SK-N-MC (cell line): Measurements from ENCODE around the gene ZBTB7C.

Experiments used
- DNase-seq: peaks from one replicate; pipeline ENCODE4 v3.0.0-alpha.2; 2011; ENCODE audit warnings: low read depth, low spot score
- H3K27ac ChIP-seq: fragments of 200-600 bp; sonication (generic); 2 replicates; pipeline ENCODE4 v1.5.1; 2016; ENCODE audit warnings: mixed run types
- H3K36me3 ChIP-seq: fragments of 200-600 bp; sonication (generic); 2 replicates; pipeline ENCODE4 v1.6.1; 2017; ENCODE audit warnings: antibody characterized with exemption, low read length, mixed read lengths; ENCODE audit not compliant: insufficient read depth
- H3K4me3 ChIP-seq: fragments of 200-600 bp; sonication (generic); 2 replicates; pipeline ENCODE4 v1.5.1; 2016
- H3K9ac ChIP-seq: fragments of 200-600 bp; sonication (generic); 2 replicates; pipeline ENCODE4 v1.8.0; 2017; ENCODE audit warnings: mixed run types, mixed read lengths; ENCODE audit not compliant: insufficient read length
- H3K9me3 ChIP-seq: fragments of 200-600 bp; sonication (generic); 2 replicates; pipeline ENCODE4 v1.6.1; 2017; ENCODE audit warnings: low read depth, mild to moderate bottlenecking, antibody characterized with exemption, low read length, moderate library complexity, mixed read lengths
- EZH2 ChIP-seq: fragments of 200-600 bp; sonication (generic); IDR thresholded peaks from one replicate; pipeline ENCODE4 v1.6.1; 2017; ENCODE audit warnings: antibody characterized with exemption
- FOXP2 ChIP-seq: optimal IDR thresholded peaks from 2 replicates; pipeline ENCODE3; 2011; ENCODE audit warnings: mild to moderate bottlenecking, moderate library complexity; ENCODE audit not compliant: insufficient read depth; ENCODE audit errors: extremely low read length, control extremely low read depth
- POLR2AphosphoS5 ChIP-seq: IDR thresholded peaks from 2 replicates; pipeline ENCODE4 v1.6.1; 2012; ENCODE audit warnings: mild to moderate bottlenecking, low read depth, low read length, borderline replicate concordance

Gene ZBTB7C

GRCh38 chr18:48095726-48096125 is 313.5 kb downstream of the ZBTB7C start:
- H3K4me3 ChIP-seq = no peak overlapping the region
- no peak for TF ChIP-seq FOXP2
- no peak for TF ChIP-seq POLR2AphosphoS5
- no peak for TF ChIP-seq EZH2
- H3K27ac ChIP-seq = no peak overlapping the region
- no peak for DNase-seq
- H3K36me3 ChIP-seq = no peaks in the 10 kb centered on the region
- no peaks in the 10 kb centered on the region for H3K9me3 ChIP-seq
- H3K9ac ChIP-seq = no peak overlapping the region

- no peak for TF ChIP-seq EZH2
- TF ChIP-seq POLR2AphosphoS5 = no peak
- TF ChIP-seq FOXP2 = no peak
- no peaks in the 10 kb centered on the region for H3K9me3 ChIP-seq
- no peak overlapping the region for H3K9ac ChIP-seq
- no peak overlapping the region for H3K27ac ChIP-seq
- DNase-seq = no peak
- no peak overlapping the region for H3K4me3 ChIP-seq
- no peaks in the 10 kb centered on the region for H3K36me3 ChIP-seq
Measured at GRCh38 chr18:48093104-48093503, 316.1 kb downstream of the ZBTB7C start.

- Histone ChIP-seq H3K9ac (no peak overlapping the region), H3K36me3 (no peaks in the 10 kb centered on the region), H3K9me3 (no peaks in the 10 kb centered on the region), H3K27ac (no peak overlapping the region), H3K4me3 (no peak overlapping the region)
- no peak for DNase-seq
- TF ChIP-seq FOXP2 = no peak
- TF ChIP-seq EZH2 = no peak
- TF ChIP-seq POLR2AphosphoS5 = no peak
Measured at GRCh38 chr18:48091869-48092497, 317.2 kb downstream of the ZBTB7C start.

GRCh38 chr18:48090702-48091101 is 318.5 kb downstream of the ZBTB7C start:
- Histone ChIP-seq H3K9ac (no peak overlapping the region), H3K9me3 (no peaks in the 10 kb centered on the region), H3K4me3 (no peak overlapping the region), H3K27ac (no peak overlapping the region), H3K36me3 (no peaks in the 10 kb centered on the region)
- TF ChIP-seq EZH2 (no peak), FOXP2 (no peak), POLR2AphosphoS5 (no peak)
- DNase-seq = no peak

- no peak for DNase-seq
- Histone ChIP-seq H3K4me3 (no peak overlapping the region), H3K9me3 (no peaks in the 10 kb centered on the region), H3K27ac (no peak overlapping the region), H3K36me3 (no peaks in the 10 kb centered on the region), H3K9ac (no peak overlapping the region)
- no peak for TF ChIP-seq EZH2
- TF ChIP-seq POLR2AphosphoS5 = no peak
- TF ChIP-seq FOXP2 = no peak
Measured at GRCh38 chr18:48090021-48090420, 319.2 kb downstream of the ZBTB7C start.

- H3K9me3 ChIP-seq = no peaks in the 10 kb centered on the region
- no peak overlapping the region for H3K27ac ChIP-seq
- no peak overlapping the region for H3K9ac ChIP-seq
- TF ChIP-seq FOXP2 (no peak), EZH2 (no peak), POLR2AphosphoS5 (no peak)
- H3K4me3 ChIP-seq = no peak overlapping the region
- no peak for DNase-seq
- H3K36me3 ChIP-seq = no peaks in the 10 kb centered on the region
Measured at GRCh38 chr18:48085781-48086487, 323.2 kb downstream of the ZBTB7C start.

- TF ChIP-seq POLR2AphosphoS5 (no peak), FOXP2 (no peak), EZH2 (no peak)
- H3K4me3 ChIP-seq = no peak overlapping the region
- no peak overlapping the region for H3K9ac ChIP-seq
- H3K27ac ChIP-seq = no peak overlapping the region
- H3K9me3 ChIP-seq = no peaks in the 10 kb centered on the region
- no peaks in the 10 kb centered on the region for H3K36me3 ChIP-seq
- no peak for DNase-seq
Measured at GRCh38 chr18:48084858-48085257, 324.3 kb downstream of the ZBTB7C start.

GRCh38 chr18:48084041-48084757 is 325.0 kb downstream of the ZBTB7C start:
- Histone ChIP-seq H3K9me3 (no peaks in the 10 kb centered on the region), H3K4me3 (no peak overlapping the region), H3K36me3 (no peaks in the 10 kb centered on the region), H3K9ac (no peak overlapping the region), H3K27ac (no peak overlapping the region)
- no peak for TF ChIP-seq POLR2AphosphoS5
- TF ChIP-seq EZH2 = no peak
- no peak for TF ChIP-seq FOXP2
- no peak for DNase-seq
